Suprapubic skin (tissue), 3 donors: ENCODE results near the gene NCOA1.

Experiments
- CTCF ChIP-seq, 2 donors: fragments of 200-600 bp in 1 of 2; fragments of 450-650 bp in 1 of 2; sonication (generic) in 1 of 2; IDR thresholded peaks; one replicate each; pipeline ENCODE4 v1.5.1; 2016 to 2019; ENCODE audit warnings: antibody characterized with exemption in 2 of 2, mild to moderate bottlenecking in 1 of 2, moderate library complexity in 1 of 2
- EP300 ChIP-seq: sonication (generic); formaldehyde crosslinking; IDR thresholded peaks from one replicate; pipeline ENCODE4 v1.6.1; 2017; ENCODE audit warnings: antibody characterized with exemption

- TF ChIP-seq CTCF (IDR thresholded peaks at IDR 0.05) (no peak), EP300 (no peak)
These were observed 264.1 kb downstream of the NCOA1 start for GRCh38 chr2:24754985-24755705.
